Measurements from ENCODE around the gene GOLPH3L.
"Not testable (repeated sequence)": the region's sequence is repeated elsewhere in the genome, so short reads cannot be mapped to it uniquely, and the experiment has no call there.

The GOLPH3L gene

GRCh38 chr1:150613061-150613920 is 83.7 kb downstream of the GOLPH3L start:
- DNase-seq, result no peak

GRCh38 chr1:150612014-150612345 is 85.0 kb downstream of the GOLPH3L start:
- DNase-seq, result no peak

GRCh38 chr1:150610576-150610975 is 86.4 kb downstream of the GOLPH3L start:
- no peak for DNase-seq

GRCh38 chr1:150609732-150610131 is 87.2 kb downstream of the GOLPH3L start:
- DNase-seq, result no peak

- DNase-seq, result no peak
These were observed 90.4 kb downstream of the GOLPH3L start for GRCh38 chr1:150606463-150607142.

GRCh38 chr1:150605451-150605731 is 91.6 kb downstream of the GOLPH3L start:
- not testable (repeated sequence) for DNase-seq

GRCh38 chr1:150604226-150604588 is 92.7 kb downstream of the GOLPH3L start:
- no peak for DNase-seq

GRCh38 chr1:150603711-150604110 is 93.2 kb downstream of the GOLPH3L start:
- no peak for DNase-seq

GRCh38 chr1:150602372-150602771 is 94.6 kb downstream of the GOLPH3L start:
- DNase-seq, result not testable (repeated sequence)

- no peak for DNase-seq
These were observed 95.4 kb downstream of the GOLPH3L start for GRCh38 chr1:150601540-150601939.

- not testable (repeated sequence) for DNase-seq
These were observed 98.6 kb downstream of the GOLPH3L start for GRCh38 chr1:150598346-150598745.

GRCh38 chr1:150596976-150597375 is 100.0 kb downstream of the GOLPH3L start:
- DNase-seq, result no peak
